Right atrium auricular region (tissue), 2 donors: ENCODE results near the gene SEPTIN6. TPM values are rescaled to one million over a fixed set of nuclear protein-coding genes. Genes with fewer than 3 reads are reported as not detected.
"Not testable (repeated sequence)": the region's sequence is repeated elsewhere in the genome, so short reads cannot be mapped to it uniquely, and the experiment has no call there.

Experiments
- DNase-seq: peaks from one replicate; pipeline ENCODE4 v3.0.0-alpha.2; 2019; ENCODE audit warnings: low spot score
- H3K27ac ChIP-seq, 2 donors: fragments of 200-600 bp; sonication (generic); 1 replicate in 1 of 2; 2 replicates in 1 of 2; pipeline ENCODE4 v1.5.1; 2016 to 2019
- H3K27me3 ChIP-seq, 2 donors: fragments of 200-600 bp; sonication (generic); one replicate each; pipeline versions ENCODE4 v1.5.1 to v1.6.0; 2017 to 2019
- H3K36me3 ChIP-seq: fragments of 200-600 bp; sonication (generic); one replicate; pipeline ENCODE4 v1.5.1; 2016
- H3K4me1 ChIP-seq, 2 donors: fragments of 200-600 bp; sonication (generic); one replicate each; pipeline versions ENCODE4 v1.5.1 to v1.6.0; 2017 to 2019
- H3K4me3 ChIP-seq, 2 donors: fragments of 200-600 bp; sonication (generic); 1 replicate in 1 of 2; 2 replicates in 1 of 2; pipeline ENCODE4 v1.5.1; 2017 to 2019; ENCODE audit warnings: mild to moderate bottlenecking in 1 of 2, moderate library complexity in 1 of 2
- H3K9me3 ChIP-seq, 2 donors: fragments of 200-600 bp; sonication (generic); one replicate each; pipeline ENCODE4 v1.5.1; 2019
- CTCF ChIP-seq, 2 donors: fragments of 200-600 bp; sonication (generic); IDR thresholded peaks; one replicate each; pipeline ENCODE4 v1.5.1; 2019; ENCODE audit warnings: antibody characterized with exemption in 2 of 2
- total RNA-seq, 2 donors: library from RNA; depleted of rRNA; stranded (reverse); fragments of >200 nt; gene quantifications; one replicate each; pipeline ENCODE4 v1.1.0, GENCODE V29; 2016

Gene SEPTIN6
- total RNA-seq, 2 donors from 2014 or later, result 14.1 to 16.4 TPM

- DNase-seq, result no peak
- Histone ChIP-seq H3K4me3 (no peak overlapping the region), H3K4me1 (no peaks in the 10 kb centered on the region), H3K36me3 (no peaks in the 10 kb centered on the region), H3K9me3 (no peaks in the 10 kb centered on the region), H3K27me3 (no peaks in the 10 kb centered on the region), H3K27ac (peak overlapping the region in 1 of 2 donors; percentile 18)
- no peak for TF ChIP-seq CTCF (IDR thresholded peaks at IDR 0.05)
These were observed 23.4 kb downstream of the SEPTIN6 start for GRCh38 chrX:119669424-119670037.

GRCh38 chrX:119667111-119667878 lies 25.7 kb downstream of the SEPTIN6 start:
- no peak for DNase-seq
- Histone ChIP-seq H3K27me3 (no peaks in the 10 kb centered on the region), H3K4me1 (no peaks in the 10 kb centered on the region), H3K9me3 (no peaks in the 10 kb centered on the region), H3K4me3 (no peak overlapping the region), H3K27ac (peak overlapping the region in 1 of 2 donors; percentile 39), H3K36me3 (no peaks in the 10 kb centered on the region)
- no peak for TF ChIP-seq CTCF (IDR thresholded peaks at IDR 0.05)

GRCh38 chrX:119664877-119665276 lies 28.1 kb downstream of the SEPTIN6 start:
- not testable (repeated sequence) for DNase-seq, H3K4me1 ChIP-seq, H3K9me3 ChIP-seq, H3K27me3 ChIP-seq, H3K4me3 ChIP-seq, H3K27ac ChIP-seq, H3K36me3 ChIP-seq

GRCh38 chrX:119661486-119661885 lies 31.5 kb downstream of the SEPTIN6 start:
- no peaks in the 10 kb centered on the region for H3K9me3 ChIP-seq
- H3K27me3 ChIP-seq, result no peaks in the 10 kb centered on the region
- H3K4me1 ChIP-seq, result no peaks in the 10 kb centered on the region
- no peak for DNase-seq
- H3K4me3 ChIP-seq, result no peak overlapping the region
- TF ChIP-seq CTCF (IDR thresholded peaks at IDR 0.05), result no peak
- H3K27ac ChIP-seq, result no peak overlapping the region
- no peaks in the 10 kb centered on the region for H3K36me3 ChIP-seq

- no peak for TF ChIP-seq CTCF (IDR thresholded peaks at IDR 0.05)
- Histone ChIP-seq H3K4me1 (no peaks in the 10 kb centered on the region), H3K27ac (no peak overlapping the region), H3K27me3 (no peaks in the 10 kb centered on the region), H3K36me3 (no peaks in the 10 kb centered on the region), H3K9me3 (no peaks in the 10 kb centered on the region), H3K4me3 (no peak overlapping the region)
- no peak for DNase-seq
These were observed 33.4 kb downstream of the SEPTIN6 start for GRCh38 chrX:119659522-119659921.

- Histone ChIP-seq H3K4me1 (no peaks in the 10 kb centered on the region), H3K36me3 (no peaks in the 10 kb centered on the region), H3K9me3 (no peaks in the 10 kb centered on the region), H3K4me3 (no peak overlapping the region), H3K27me3 (no peaks in the 10 kb centered on the region), H3K27ac (peak overlapping the region in 1 of 2 donors; percentile 58)
- peak; percentile 66 for DNase-seq
- TF ChIP-seq CTCF (IDR thresholded peaks at IDR 0.05), result no peak
These were observed 37.8 kb downstream of the SEPTIN6 start for GRCh38 chrX:119655125-119655524.
